HCT116 (cell line): ENCODE data around the gene AP1S1. TPM values are rescaled to one million over a fixed set of nuclear protein-coding genes. Genes with fewer than 3 reads are reported as not detected.

Experiments used
- ATAC-seq: fragments of 200-7000 bp; cut with Tn5 transposase; 2 replicates; pipeline ENCODE4 v1.9.1; 2020; ENCODE audit warnings: mild to moderate bottlenecking, moderate library complexity
- BruUV-seq: library from RNA; stranded (reverse); fragments of 400-500 nt; replicated peaks from 2 replicates; lab custom pipeline; 2021; lab: Mats Ljungman, UMichigan
- CTCF ChIA-PET: fragments of 300-600 bp; sonication (Branson Sonifier 250); formaldehyde crosslinking; loops from one replicate; lab custom pipeline; 2021; ENCODE audit warnings: antibody characterized with exemption; lab: Charles Lee
- POLR2A ChIA-PET: fragments of 300-600, 350-600 bp; sonication (Branson Sonifier 250); formaldehyde crosslinking; loops from one replicate; lab custom pipeline; 2021; ENCODE audit warnings: antibody characterized with exemption; lab: Charles Lee
- RAD21 ChIA-PET, 2 experiments: fragments of 300-600 bp; sonication (Branson Sonifier 250); formaldehyde crosslinking; loops; one replicate each; lab custom pipeline; 2023; ENCODE audit warnings: low total read pairs in 2 of 2; ENCODE audit not compliant: uncharacterized antibody in 2 of 2, unreplicated experiment in 2 of 2, low non-redundant PET in 1 of 2; lab: Charles Lee
- DNase-seq: peaks from one replicate; pipeline ENCODE4 v3.0.0-alpha.2; 2010; ENCODE audit warnings: low read depth, low spot score
- H2AFZ ChIP-seq: fragments of 200-600 bp; shearing (Covaris generic), sonication (generic); 2 replicates; pipeline ENCODE4 v1.6.1; 2017; ENCODE audit warnings: low read depth, mixed run types, mixed read lengths, antibody characterized with exemption, low read length; ENCODE audit not compliant: poor library complexity, severe bottlenecking
- H3K27ac ChIP-seq: 2 replicates; pipeline ENCODE4 v1.5.1; 2012; ENCODE audit warnings: low read depth, low read length
- H3K27me3 ChIP-seq: fragments of 200-600 bp; sonication (generic); 2 replicates; pipeline ENCODE4 v1.6.1; 2016; ENCODE audit warnings: mixed run types, low read length, mixed read lengths; ENCODE audit not compliant: insufficient read depth
- H3K36me3 ChIP-seq, 2 experiments: fragments of 200-500 bp in 1 of 2; fragments of 200-600 bp in 1 of 2; sonication (Bioruptor generic) in 1 of 2; sonication (generic) in 1 of 2; 2 replicates each; pipeline versions ENCODE4 v1.5.1 to v1.6.1; 2014 to 2016; ENCODE audit warnings: low read length in 2 of 2, inconsistent platforms in 1 of 2, mixed read lengths in 1 of 2, mixed run types in 1 of 2; ENCODE audit not compliant: insufficient read depth in 2 of 2, control insufficient read depth in 1 of 2
- H3K4me1 ChIP-seq, 2 experiments: fragments of 200-600 bp in 1 of 2; sonication (generic) in 1 of 2; 2 replicates each; pipeline versions ENCODE4 v1.5.1 to v1.6.1; 2012 to 2017; ENCODE audit warnings: low read length in 2 of 2, inconsistent platforms in 1 of 2, mild to moderate bottlenecking in 1 of 2, mixed read lengths in 1 of 2, mixed run types in 1 of 2, moderate library complexity in 1 of 2; ENCODE audit not compliant: insufficient read depth in 2 of 2, control insufficient read depth in 1 of 2
- H3K4me2 ChIP-seq: fragments of 200-600 bp; sonication (generic); 2 replicates; pipeline ENCODE4 v1.6.1; 2017; ENCODE audit warnings: mixed run types, low read length, mixed read lengths
- H3K4me3 ChIP-seq, 2 experiments: fragments of 200-600 bp in 1 of 2; sonication (generic) in 1 of 2; replicated peaks in 1 of 2; 2 replicates each; pipeline ENCODE4 v1.5.1; 2011 to 2016; ENCODE audit warnings: low read length in 2 of 2, control low read depth in 1 of 2, low read depth in 1 of 2, mild to moderate bottlenecking in 1 of 2, mixed read lengths in 1 of 2, mixed run types in 1 of 2
- H3K79me2 ChIP-seq: fragments of 200-600 bp; sonication (generic); 2 replicates; pipeline ENCODE4 v1.6.1; 2017; ENCODE audit warnings: mild to moderate bottlenecking, mixed run types, low read length, moderate library complexity, mixed read lengths; ENCODE audit not compliant: insufficient read depth
- H3K9ac ChIP-seq: fragments of 200-600 bp; sonication (generic); 2 replicates; pipeline ENCODE4 v1.6.1; 2016; ENCODE audit warnings: low read length, mixed read lengths
- H3K9me2 ChIP-seq: fragments of 200-600 bp; sonication (generic), shearing (Covaris generic); 2 replicates; pipeline ENCODE4 v1.6.1; 2017; ENCODE audit warnings: mixed run types, mild to moderate bottlenecking, moderate library complexity; ENCODE audit not compliant: insufficient read depth
- H3K9me3 ChIP-seq, 2 experiments: fragments of 200-500 bp in 1 of 2; fragments of 200-600 bp in 1 of 2; sonication (Bioruptor generic) in 1 of 2; sonication (generic) in 1 of 2; 2 replicates each; pipeline ENCODE4 v1.6.1; 2014 to 2017; ENCODE audit warnings: low read length in 2 of 2, mixed read lengths in 2 of 2, inconsistent platforms in 1 of 2, low read depth in 1 of 2, mild to moderate bottlenecking in 1 of 2, mixed run types in 1 of 2, moderate library complexity in 1 of 2; ENCODE audit not compliant: control insufficient read depth in 1 of 2, insufficient read depth in 1 of 2
- H4K20me1 ChIP-seq: fragments of 200-600 bp; sonication (generic), shearing (Covaris generic); 2 replicates; pipeline ENCODE4 v1.6.1; 2017; ENCODE audit warnings: mixed run types, mild to moderate bottlenecking, moderate library complexity; ENCODE audit not compliant: insufficient read depth
- POLR2AphosphoS5 ChIP-seq: IDR thresholded peaks from 2 replicates; pipeline ENCODE4 v1.6.1; 2011; ENCODE audit warnings: mild to moderate bottlenecking, low read depth, low read length, moderate library complexity
- RAD21 ChIP-seq: IDR thresholded peaks from 2 replicates; pipeline ENCODE4 v1.6.1; 2012; ENCODE audit warnings: low read depth, mild to moderate bottlenecking
- SIN3A ChIP-seq: IDR thresholded peaks from 2 replicates; pipeline ENCODE4 v1.6.1; 2012; ENCODE audit warnings: low read depth
- intact Hi-C: fragments of 100-400 bp; cut with micrococcal nuclease; formaldehyde crosslinking; loops from 2 replicates; pipeline ENCODE4 v1.10.0; 2022
- total RNA-seq: library from RNA; stranded (reverse); gene quantifications from one replicate; pipeline ENCODE4 v1.2.1, GENCODE V29; 2021; ENCODE audit not compliant: unreplicated experiment
- TF ChIP-seq, protein P1 (sequence below): IDR thresholded peaks from 2 replicates; pipeline ENCODE4 v1.6.1; 2012; ENCODE audit warnings: low read depth

Gene AP1S1
- total RNA-seq, 1 experiment from 2014 or later, result 130 TPM

- intact Hi-C loops, result no loop called here
- ATAC-seq (no peak), DNase-seq (no peak)
- POLR2A ChIA-PET, result interaction anchor here (1.6 to 4.0 kb wide), 5 partner anchors 9 to 30 kb away, joined by 5 to 26 read pairs (median 18); no protein-coding TSS in a partner anchor
- no peak overlapping the region for H2AFZ ChIP-seq
- no peaks in the 10 kb centered on the region for H3K9me3 ChIP-seq
- no peaks in the 10 kb centered on the region for H3K79me2 ChIP-seq
- H3K27ac ChIP-seq, result no peak overlapping the region
- no peaks in the 10 kb centered on the region for H3K9me2 ChIP-seq
- H3K9ac ChIP-seq, result no peak overlapping the region
- no TSS peak for BruUV-seq
- CTCF ChIA-PET, result interaction anchor here (2.6 kb wide), 1 partner anchor 10 kb away, joined by 16 read pairs; no protein-coding TSS in a partner anchor
- peaks cover 0 to 5% of the 10 kb centered on the region in 2 experiments; a peak in 1 of 4 replicates for H3K36me3 ChIP-seq
- no peaks in the 10 kb centered on the region for H3K27me3 ChIP-seq
- H3K4me3 ChIP-seq, result peak overlapping the region in 1 of 2 experiments; percentile 50; a peak in 1 of 4 replicates
- H4K20me1 ChIP-seq, result no peaks in the 10 kb centered on the region
- H3K4me2 ChIP-seq, result peak overlapping the region; percentile 80; the same call in 1 of the 2 replicates
- TF ChIP-seq, protein P1, sequence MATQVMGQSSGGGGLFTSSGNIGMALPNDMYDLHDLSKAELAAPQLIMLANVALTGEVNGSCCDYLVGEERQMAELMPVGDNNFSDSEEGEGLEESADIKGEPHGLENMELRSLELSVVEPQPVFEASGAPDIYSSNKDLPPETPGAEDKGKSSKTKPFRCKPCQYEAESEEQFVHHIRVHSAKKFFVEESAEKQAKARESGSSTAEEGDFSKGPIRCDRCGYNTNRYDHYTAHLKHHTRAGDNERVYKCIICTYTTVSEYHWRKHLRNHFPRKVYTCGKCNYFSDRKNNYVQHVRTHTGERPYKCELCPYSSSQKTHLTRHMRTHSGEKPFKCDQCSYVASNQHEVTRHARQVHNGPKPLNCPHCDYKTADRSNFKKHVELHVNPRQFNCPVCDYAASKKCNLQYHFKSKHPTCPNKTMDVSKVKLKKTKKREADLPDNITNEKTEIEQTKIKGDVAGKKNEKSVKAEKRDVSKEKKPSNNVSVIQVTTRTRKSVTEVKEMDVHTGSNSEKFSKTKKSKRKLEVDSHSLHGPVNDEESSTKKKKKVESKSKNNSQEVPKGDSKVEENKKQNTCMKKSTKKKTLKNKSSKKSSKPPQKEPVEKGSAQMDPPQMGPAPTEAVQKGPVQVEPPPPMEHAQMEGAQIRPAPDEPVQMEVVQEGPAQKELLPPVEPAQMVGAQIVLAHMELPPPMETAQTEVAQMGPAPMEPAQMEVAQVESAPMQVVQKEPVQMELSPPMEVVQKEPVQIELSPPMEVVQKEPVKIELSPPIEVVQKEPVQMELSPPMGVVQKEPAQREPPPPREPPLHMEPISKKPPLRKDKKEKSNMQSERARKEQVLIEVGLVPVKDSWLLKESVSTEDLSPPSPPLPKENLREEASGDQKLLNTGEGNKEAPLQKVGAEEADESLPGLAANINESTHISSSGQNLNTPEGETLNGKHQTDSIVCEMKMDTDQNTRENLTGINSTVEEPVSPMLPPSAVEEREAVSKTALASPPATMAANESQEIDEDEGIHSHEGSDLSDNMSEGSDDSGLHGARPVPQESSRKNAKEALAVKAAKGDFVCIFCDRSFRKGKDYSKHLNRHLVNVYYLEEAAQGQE, result no peak
- TF ChIP-seq RAD21, result no peak
- TF ChIP-seq POLR2AphosphoS5, result 0 out of 2 replicates have a peak, but pooled peaks have one; percentile 3
- TF ChIP-seq SIN3A, result no peak
- H3K4me1 ChIP-seq, result peaks cover 38 to 54% of the 10 kb centered on the region in 2 experiments
- RAD21 ChIA-PET, result no interaction called here
These were observed 26.0 kb upstream of the AP1S1 start for GRCh38 chr7:101128040-101128834.
